RWPE2 (cell line): ENCODE measurements around the gene NDUFV2.
A peak's percentile ranks its signal among the peaks of the same experiment; 100 is the strongest.

Source experiments
- ATAC-seq: fragments of 200-7000 bp; cut with Tn5 transposase; 3 replicates; pipeline ENCODE4 v1.9.1; 2021; ENCODE audit warnings: low read depth
- DNase-seq: peaks from one replicate; pipeline ENCODE4 v3.0.0-alpha.2; 2020; ENCODE audit warnings: low spot score
- H3K27ac ChIP-seq: fragments of 450-650 bp; 2 replicates; pipeline ENCODE4 v1.5.1; 2017; ENCODE audit warnings: mild to moderate bottlenecking; ENCODE audit not compliant: poor library complexity, severe bottlenecking
- H3K27me3 ChIP-seq: fragments of 250-450 bp; sonication (Bioruptor Pico); 2 replicates; pipeline ENCODE4 v1.5.1; 2021; ENCODE audit warnings: mild to moderate bottlenecking, moderate library complexity; ENCODE audit not compliant: insufficient read depth, poor library complexity, severe bottlenecking
- H3K36me3 ChIP-seq: fragments of 250-450 bp; sonication (Bioruptor Pico); 2 replicates; pipeline ENCODE4 v1.5.1; 2020; ENCODE audit warnings: low read depth, mild to moderate bottlenecking, moderate library complexity
- H3K4me1 ChIP-seq: fragments of 250-450 bp; sonication (Bioruptor Pico); 2 replicates; pipeline ENCODE4 v1.5.1; 2021; ENCODE audit warnings: mild to moderate bottlenecking, moderate library complexity; ENCODE audit not compliant: insufficient read depth, poor library complexity, severe bottlenecking
- H3K4me3 ChIP-seq: fragments of 250-450 bp; sonication (Bioruptor Pico); 2 replicates; pipeline ENCODE4 v1.5.1; 2021; ENCODE audit warnings: mild to moderate bottlenecking, moderate library complexity; ENCODE audit not compliant: severe bottlenecking
- H3K9me3 ChIP-seq: fragments of 250-450 bp; sonication (Bioruptor Pico); 2 replicates; pipeline ENCODE4 v1.5.1; 2021; ENCODE audit warnings: mild to moderate bottlenecking, moderate library complexity; ENCODE audit not compliant: severe bottlenecking
- CTCF ChIP-seq: fragments of 450-650 bp; IDR thresholded peaks from one replicate; pipeline ENCODE4 v1.5.1; 2017; ENCODE audit warnings: mild to moderate bottlenecking, moderate library complexity; ENCODE audit not compliant: poor library complexity, severe bottlenecking

NDUFV2 gene

DNA sequence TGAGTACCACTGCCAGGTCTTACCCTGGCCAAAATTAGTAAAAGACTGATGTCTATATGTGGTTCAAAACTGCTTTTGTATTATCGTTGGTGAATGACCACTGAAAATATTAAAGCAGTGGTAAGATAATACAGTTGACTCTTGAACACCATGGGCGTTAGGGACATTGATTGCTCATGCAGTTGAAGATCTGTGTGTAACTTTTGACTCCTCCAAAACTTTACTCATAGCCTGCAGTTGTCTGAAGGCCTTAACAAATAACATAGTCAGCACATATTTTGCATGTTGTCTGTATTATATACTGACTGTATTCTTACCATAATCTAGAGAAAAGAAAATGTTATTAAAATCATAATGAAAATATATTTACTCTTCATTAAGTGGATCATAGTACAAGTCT, 28.3 kb downstream of the NDUFV2 start:
- Histone ChIP-seq H3K4me3 (no peak overlapping the region), H3K9me3 (no peaks in the 10 kb centered on the region), H3K27ac (no peak overlapping the region), H3K4me1 (no peaks in the 10 kb centered on the region), H3K36me3 (peaks cover 81% of the 10 kb centered on the region), H3K27me3 (no peaks in the 10 kb centered on the region)
- no peak for DNase-seq
- no peak for TF ChIP-seq CTCF
- ATAC-seq = no peak

DNA sequence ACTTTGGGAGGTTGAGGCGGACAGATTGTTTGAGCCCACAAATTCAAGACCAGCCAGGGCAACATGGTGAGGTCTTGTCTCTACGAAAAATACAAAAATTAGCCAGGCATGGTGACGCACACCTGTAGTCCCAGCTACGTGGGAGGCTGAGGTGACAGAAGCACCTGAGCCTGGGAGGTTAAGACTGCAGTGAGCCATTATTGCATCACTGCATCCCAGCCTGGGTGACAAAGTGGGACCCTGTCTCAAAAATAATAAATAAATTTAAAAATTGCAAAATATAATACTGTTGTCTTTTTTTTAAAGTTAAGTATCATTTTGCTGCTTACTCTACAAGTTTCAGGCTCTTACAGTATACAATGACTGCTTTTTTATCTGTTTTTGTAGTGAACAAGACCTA, 30.1 kb downstream of the NDUFV2 start:
- DNase-seq = no peak
- H3K27me3 ChIP-seq = no peaks in the 10 kb centered on the region
- TF ChIP-seq CTCF = no peak
- H3K27ac ChIP-seq = no peak overlapping the region
- peaks cover 63% of the 10 kb centered on the region for H3K36me3 ChIP-seq
- no peaks in the 10 kb centered on the region for H3K4me1 ChIP-seq
- H3K9me3 ChIP-seq = no peaks in the 10 kb centered on the region
- no peak overlapping the region for H3K4me3 ChIP-seq
- ATAC-seq = no peak

- DNase-seq (no peak), ATAC-seq (no peak)
- H3K4me3 ChIP-seq = no peak overlapping the region
- no peak for TF ChIP-seq CTCF
- H3K27me3 ChIP-seq = no peaks in the 10 kb centered on the region
- no peaks in the 10 kb centered on the region for H3K4me1 ChIP-seq
- peaks cover 57% of the 10 kb centered on the region for H3K36me3 ChIP-seq
- H3K9me3 ChIP-seq = no peaks in the 10 kb centered on the region
- H3K27ac ChIP-seq = no peak overlapping the region
Measured at GRCh38 chr18:9133225-9133624, 30.7 kb downstream of the NDUFV2 start.

DNA sequence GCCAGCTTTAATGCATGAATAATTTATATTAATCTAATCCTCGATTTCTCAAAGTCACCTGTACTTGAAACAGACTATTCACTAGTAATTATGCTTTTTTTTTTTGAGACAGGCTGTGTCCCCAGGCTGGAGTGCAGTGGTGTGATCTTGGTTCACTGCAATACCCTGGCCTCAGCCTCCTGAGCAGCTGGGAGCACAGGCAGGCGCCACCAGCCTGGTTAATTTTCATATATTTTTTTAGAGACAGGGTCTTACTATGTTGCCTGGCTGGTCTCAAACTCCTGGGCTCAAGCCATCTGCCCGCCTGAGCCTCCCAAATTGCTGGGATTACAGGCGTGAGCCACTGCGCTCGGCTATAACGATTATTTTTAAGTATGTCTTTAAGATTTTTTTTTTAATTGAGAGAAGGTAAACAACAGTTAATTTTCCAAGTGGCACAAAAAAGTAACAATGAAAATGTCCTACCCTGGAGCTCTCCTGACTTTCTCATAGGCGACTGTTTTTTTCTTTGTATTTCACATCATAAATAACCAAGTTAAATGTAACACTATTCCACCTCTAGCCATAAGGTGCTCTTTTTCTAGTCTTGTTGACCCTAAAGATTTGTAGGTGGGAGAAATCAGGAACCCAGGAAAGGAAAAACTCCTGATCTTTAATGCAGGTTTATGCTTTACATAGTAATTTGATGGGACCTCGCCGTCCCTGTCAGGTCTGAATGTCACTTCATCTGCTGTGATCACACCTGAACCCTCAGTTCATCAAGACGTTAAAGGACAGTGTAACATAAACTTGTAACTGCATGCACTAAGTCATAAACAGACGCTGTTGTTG, 32.8 kb downstream of the NDUFV2 start:
- Histone ChIP-seq H3K27ac (peak overlapping the region; percentile 93), H3K36me3 (peaks cover 36% of the 10 kb centered on the region), H3K4me1 (peaks cover 13% of the 10 kb centered on the region), H3K4me3 (peak overlapping the region; percentile 80), H3K27me3 (no peaks in the 10 kb centered on the region), H3K9me3 (no peaks in the 10 kb centered on the region)
- DNase-seq = no peak
- no peak for TF ChIP-seq CTCF
- ATAC-seq = no peak

GRCh38 chr18:9135912-9136314, 33.4 kb downstream of the NDUFV2 start:
- Histone ChIP-seq H3K4me1 (peaks cover 17% of the 10 kb centered on the region), H3K36me3 (peaks cover 30% of the 10 kb centered on the region), H3K4me3 (peak overlapping the region; percentile 80), H3K27me3 (no peaks in the 10 kb centered on the region), H3K9me3 (no peaks in the 10 kb centered on the region), H3K27ac (peak overlapping the region; percentile 93)
- no peak for TF ChIP-seq CTCF
- DNase-seq (peak; percentile 53), ATAC-seq (peak; percentile 28)
